HEK293T (cell line): ENCODE measurements around the gene MBD3L4.
A peak's percentile ranks its signal among the peaks of the same experiment; 100 is the strongest.
"Not testable (repeated sequence)": the region's sequence is repeated elsewhere in the genome, so short reads cannot be mapped to it uniquely, and the experiment has no call there.

Experiments used
- CTCF ChIA-PET: fragments of 350-600 bp; formaldehyde crosslinking; extraction: SDS; loops from one replicate; lab custom pipeline; 2021; ENCODE audit warnings: antibody characterized with exemption, inconsistent platforms; lab: Yijun Ruan, JAX
- POLR2A ChIA-PET: fragments of 350-600 bp; formaldehyde crosslinking; extraction: SDS; loops from one replicate; lab custom pipeline; 2020; ENCODE audit warnings: antibody characterized with exemption, inconsistent platforms; lab: Yijun Ruan, JAX
- DNase-seq: peaks from one replicate; pipeline ENCODE4 v3.0.0; 2012; ENCODE audit warnings: mixed read lengths; ENCODE audit errors: extremely low spot score
- ARNT ChIP-seq: fragments of 450-650 bp; IDR thresholded peaks from 2 replicates; pipeline ENCODE4 v1.6.1; 2017; ENCODE audit warnings: mild to moderate bottlenecking
- BHLHE40 ChIP-seq: fragments of 450-650 bp; IDR thresholded peaks from 2 replicates; pipeline ENCODE4 v1.6.1; 2016; ENCODE audit warnings: mild to moderate bottlenecking, moderate library complexity, borderline replicate concordance
- CTBP1 ChIP-seq: fragments of 450-650 bp; IDR thresholded peaks from 2 replicates; pipeline ENCODE4 v1.6.1; 2016; ENCODE audit warnings: borderline replicate concordance
- ELF4 ChIP-seq: fragments of 450-650 bp; IDR thresholded peaks from 2 replicates; pipeline ENCODE4 v1.6.1; 2017; ENCODE audit warnings: antibody characterized with exemption
- FOXA1 ChIP-seq: fragments of 450-650 bp; IDR thresholded peaks from 2 replicates; pipeline ENCODE4 v1.6.1; 2016; ENCODE audit warnings: mild to moderate bottlenecking
- FOXK2 ChIP-seq: fragments of 450-650 bp; IDR thresholded peaks from 2 replicates; pipeline ENCODE4 v1.6.1; 2016; ENCODE audit warnings: mild to moderate bottlenecking
- FOXM1 ChIP-seq: fragments of 450-650 bp; IDR thresholded peaks from 2 replicates; pipeline ENCODE4 v1.6.1; 2017; ENCODE audit warnings: mild to moderate bottlenecking, borderline replicate concordance
- HDGF ChIP-seq: fragments of 450-650 bp; IDR thresholded peaks from 2 replicates; pipeline ENCODE4 v1.6.1; 2017; ENCODE audit warnings: antibody characterized with exemption, borderline replicate concordance
- L3MBTL2 ChIP-seq: fragments of 450-650 bp; conservative IDR thresholded peaks from 2 replicates; pipeline ENCODE4 v1.6.1; 2016; ENCODE audit warnings: mild to moderate bottlenecking
- LEF1 ChIP-seq: fragments of 450-650 bp; IDR thresholded peaks from 2 replicates; pipeline ENCODE4 v1.6.1; 2017; ENCODE audit warnings: mild to moderate bottlenecking, borderline replicate concordance
- NFRKB ChIP-seq: fragments of 450-650 bp; IDR thresholded peaks from 2 replicates; pipeline ENCODE4 v1.6.1; 2016; ENCODE audit warnings: mild to moderate bottlenecking, moderate library complexity
- PKNOX1 ChIP-seq: fragments of 450-650 bp; IDR thresholded peaks from 2 replicates; pipeline ENCODE4 v1.6.1; 2016
- SP1 ChIP-seq: fragments of 450-650 bp; IDR thresholded peaks from 2 replicates; pipeline ENCODE4 v1.6.1; 2017
- SUZ12 ChIP-seq: fragments of 450-650 bp; IDR thresholded peaks from 2 replicates; pipeline ENCODE4 v1.6.1; 2016; ENCODE audit warnings: mild to moderate bottlenecking
- TARDBP ChIP-seq: fragments of 450-650 bp; IDR thresholded peaks from 2 replicates; pipeline ENCODE4 v1.6.1; 2016
- ZNF384 ChIP-seq: fragments of 450-650 bp; IDR thresholded peaks from 2 replicates; pipeline ENCODE4 v1.6.1; 2016

MBD3L4 gene

GRCh38 chr19:7040079-7040478 lies at the start of gene MBD3L4:
Gene MBD3L4 (minus strand): TSS chr19:7040179. CDS start chr19:7040144, 35 bp downstream.
- POLR2A ChIA-PET, CTCF ChIA-PET: not testable (repeated sequence)

GRCh38 chr19:7088999-7089398 lies 49.0 kb upstream of the MBD3L4 start:
- ChIA-PET POLR2A (interaction anchor here (1.1 kb wide), 1 partner anchor 10 kb away, joined by 3 read pairs; no protein-coding TSS in a partner anchor), CTCF (no interaction called here)
- no peak for DNase-seq
- TF ChIP-seq FOXA1 (no peak), FOXM1 (no peak), CTBP1 (no peak), ZNF384 (no peak), ARNT (no peak), NFRKB (no peak), BHLHE40 (no peak), L3MBTL2 (no peak), PKNOX1 (no peak), FOXK2 (no peak), HDGF (no peak), SP1 (no peak), ELF4 (no peak), SUZ12 (no peak), TARDBP (no peak), LEF1 (no peak)

More at GRCh38 chr19:7040079-7040478, at the start of gene MBD3L4:
- not testable (repeated sequence) for DNase-seq

DNA sequence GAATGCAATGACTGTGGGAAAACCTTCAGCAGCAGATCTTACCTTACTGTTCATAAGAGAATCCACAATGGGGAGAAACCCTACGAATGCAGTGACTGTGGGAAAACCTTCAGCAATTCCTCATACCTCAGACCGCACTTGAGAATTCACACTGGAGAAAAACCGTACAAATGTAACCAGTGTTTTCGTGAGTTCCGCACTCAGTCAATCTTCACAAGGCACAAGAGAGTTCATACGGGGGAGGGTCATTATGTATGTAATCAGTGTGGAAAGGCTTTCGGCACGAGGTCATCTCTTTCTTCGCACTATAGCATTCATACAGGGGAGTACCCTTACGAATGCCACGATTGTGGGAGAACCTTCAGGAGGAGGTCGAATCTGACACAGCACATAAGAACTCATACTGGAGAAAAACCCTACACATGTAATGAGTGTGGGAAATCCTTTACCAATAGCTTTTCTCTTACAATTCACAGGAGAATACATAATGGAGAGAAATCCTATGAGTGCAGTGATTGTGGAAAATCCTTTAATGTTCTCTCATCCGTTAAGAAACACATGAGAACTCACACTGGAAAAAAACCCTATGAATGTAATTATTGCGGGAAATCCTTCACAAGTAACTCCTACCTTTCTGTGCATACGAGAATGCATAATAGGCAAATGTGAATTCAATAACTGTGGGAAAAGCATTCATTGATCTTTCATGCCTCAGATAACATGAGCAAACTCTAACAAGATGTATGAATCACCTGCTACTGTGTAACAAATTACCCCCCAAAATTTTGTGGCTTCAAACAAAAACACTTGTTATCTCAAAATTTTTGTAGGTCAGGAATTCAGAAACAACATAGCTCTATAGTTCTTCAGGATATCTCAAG lies 43.3 kb upstream of the MBD3L4 start:
- ChIA-PET POLR2A (interaction anchor here (2.5 kb wide), 1 partner anchor 14 kb away, joined by 8 read pairs; the partner anchor contains the start of gene ZNF557), CTCF (interaction anchor here (0.6 kb wide), 1 partner anchor 11 kb away, joined by 3 read pairs; no protein-coding TSS in a partner anchor)
- DNase-seq: no peak

GRCh38 chr19:7078008-7078407 lies 38.0 kb upstream of the MBD3L4 start:
- no peak for DNase-seq
- CTCF ChIA-PET: no interaction called here
- POLR2A ChIA-PET: no interaction called here
- TF ChIP-seq FOXK2 (no peak), L3MBTL2 (no peak), TARDBP (no peak), ZNF384 (no peak), PKNOX1 (no peak), NFRKB (no peak), ELF4 (no peak), BHLHE40 (no peak), SP1 (no peak), ARNT (no peak)

More for the DNA sequence above, 43.3 kb upstream of the MBD3L4 start:
- TF ChIP-seq L3MBTL2 (0 out of 2 replicates have a peak, but pooled peaks have one; percentile 10), SP1 (no peak)

- no peak for DNase-seq
- POLR2A ChIA-PET: interaction anchor here (1.4 kb wide), 1 partner anchor 23 kb away, joined by 3 read pairs; no protein-coding TSS in a partner anchor
- CTCF ChIA-PET: interaction anchor here (0.6 kb wide), 1 partner anchor 59 kb away, joined by 6 read pairs; no protein-coding TSS in a partner anchor
- TF ChIP-seq CTBP1 (no peak), L3MBTL2 (no peak), TARDBP (no peak), FOXM1 (no peak)
These were observed 36.2 kb upstream of the MBD3L4 start for GRCh38 chr19:7076151-7076550.

GRCh38 chr19:7074705-7075282 lies 34.8 kb upstream of the MBD3L4 start:
- ChIA-PET CTCF (no interaction called here), POLR2A (no interaction called here)
- no peak for DNase-seq
- TF ChIP-seq HDGF: no peak
- TF ChIP-seq L3MBTL2: no peak
- TF ChIP-seq SP1: no peak
- TF ChIP-seq ARNT: no peak
- TF ChIP-seq ZNF384: no peak
- TF ChIP-seq FOXK2: no peak
- TF ChIP-seq ELF4: no peak
- TF ChIP-seq LEF1: no peak
- TF ChIP-seq NFRKB: no peak
- TF ChIP-seq BHLHE40: no peak
- TF ChIP-seq PKNOX1: no peak
- no peak for TF ChIP-seq FOXA1
- no peak for TF ChIP-seq TARDBP
- no peak for TF ChIP-seq CTBP1
- no peak for TF ChIP-seq SUZ12
- TF ChIP-seq FOXM1: no peak
